Activated CD8-positive, alpha-beta memory T cell treated with anti-CD3 and anti-CD28 coated beads, Interleukin-2, amount 50 U/mL, for 1 hour (primary cell): ENCODE measurements around the gene SLC30A7.
"Not testable (repeated sequence)": the region's sequence is repeated elsewhere in the genome, so short reads cannot be mapped to it uniquely, and the experiment has no call there.

ENCODE experiments used
- DNase-seq: peaks from one replicate; pipeline ENCODE4 v3.0.0-alpha.2; 2020; ENCODE audit errors: extremely low read depth

Gene SLC30A7

DNA sequence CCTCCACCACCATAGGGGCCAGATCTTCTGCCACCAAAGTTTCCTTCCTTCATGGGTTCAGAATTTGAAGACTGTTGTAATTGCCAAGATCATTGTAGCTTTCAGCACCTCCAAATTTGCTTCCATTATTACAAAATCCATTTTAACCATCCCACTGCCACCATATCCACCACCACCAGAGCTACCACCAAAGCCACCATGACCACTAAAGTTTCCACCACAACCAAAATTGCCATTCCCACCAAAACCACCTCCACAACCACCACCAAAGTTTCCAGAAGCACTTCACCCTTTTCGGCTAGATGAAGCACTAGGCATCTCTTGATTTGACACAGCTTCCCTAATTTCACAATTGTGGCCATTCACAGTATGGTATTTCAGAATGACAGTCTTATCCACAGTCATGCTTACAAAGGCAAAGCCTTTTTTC, 45.2 kb downstream of the SLC30A7 start:
- no peak for DNase-seq

DNA sequence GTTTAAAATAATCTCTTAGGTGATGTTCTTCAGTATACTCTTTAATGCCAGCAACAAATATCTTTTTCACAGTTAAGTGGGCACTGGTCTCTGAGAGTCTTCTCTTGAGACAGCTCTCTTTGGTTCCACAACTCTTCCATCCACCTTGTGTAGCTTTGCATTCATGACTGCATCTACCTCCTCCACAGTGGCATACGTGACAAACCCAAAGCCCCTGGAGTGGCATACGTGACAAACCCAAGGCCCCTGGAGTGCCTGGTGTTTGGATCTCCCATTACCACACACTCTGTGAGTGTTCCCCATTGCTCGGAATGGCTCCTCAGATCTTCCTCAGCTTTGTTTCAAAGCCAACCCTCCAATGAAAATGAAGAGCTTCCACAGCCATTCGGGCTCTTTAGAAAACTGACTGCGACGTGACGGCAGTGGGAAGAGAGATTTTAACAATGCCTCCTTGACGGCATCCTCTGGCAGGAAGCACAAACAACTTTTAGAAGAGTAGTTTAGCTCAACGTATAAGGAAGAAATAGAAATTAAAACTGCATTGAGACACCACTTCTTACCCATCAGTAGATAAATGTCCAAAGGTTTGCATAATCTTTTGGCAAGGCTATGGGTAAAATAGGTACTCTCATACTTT, 45.8 kb downstream of the SLC30A7 start:
- DNase-seq, result no peak

GRCh38 chr1:100942304-100943046, 46.6 kb downstream of the SLC30A7 start:
- no peak for DNase-seq

- DNase-seq, result no peak
Measured at GRCh38 chr1:100943533-100943932, 47.6 kb downstream of the SLC30A7 start.

DNA sequence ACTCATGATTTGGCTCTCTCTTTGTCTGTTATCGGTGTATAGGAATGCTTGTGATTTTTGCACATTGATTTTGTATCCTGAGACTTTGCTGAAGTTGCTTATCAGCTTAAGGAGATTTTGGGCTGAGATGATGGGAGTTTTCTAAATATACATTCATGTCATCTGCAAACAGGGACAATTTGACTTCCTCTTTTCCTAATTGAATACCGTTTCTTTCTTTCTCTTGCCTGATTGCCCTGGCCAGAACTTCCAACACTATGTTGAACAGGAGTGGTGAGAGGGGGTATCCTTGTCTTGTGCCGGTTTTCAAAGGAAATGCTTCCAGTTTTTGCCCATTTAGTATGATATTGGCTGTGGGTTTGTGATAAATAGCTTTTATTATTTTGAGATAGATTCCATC, 50.2 kb downstream of the SLC30A7 start:
- DNase-seq, result not testable (repeated sequence)

GRCh38 chr1:100947816-100948215, 51.9 kb downstream of the SLC30A7 start:
- DNase-seq, result not testable (repeated sequence)

DNA sequence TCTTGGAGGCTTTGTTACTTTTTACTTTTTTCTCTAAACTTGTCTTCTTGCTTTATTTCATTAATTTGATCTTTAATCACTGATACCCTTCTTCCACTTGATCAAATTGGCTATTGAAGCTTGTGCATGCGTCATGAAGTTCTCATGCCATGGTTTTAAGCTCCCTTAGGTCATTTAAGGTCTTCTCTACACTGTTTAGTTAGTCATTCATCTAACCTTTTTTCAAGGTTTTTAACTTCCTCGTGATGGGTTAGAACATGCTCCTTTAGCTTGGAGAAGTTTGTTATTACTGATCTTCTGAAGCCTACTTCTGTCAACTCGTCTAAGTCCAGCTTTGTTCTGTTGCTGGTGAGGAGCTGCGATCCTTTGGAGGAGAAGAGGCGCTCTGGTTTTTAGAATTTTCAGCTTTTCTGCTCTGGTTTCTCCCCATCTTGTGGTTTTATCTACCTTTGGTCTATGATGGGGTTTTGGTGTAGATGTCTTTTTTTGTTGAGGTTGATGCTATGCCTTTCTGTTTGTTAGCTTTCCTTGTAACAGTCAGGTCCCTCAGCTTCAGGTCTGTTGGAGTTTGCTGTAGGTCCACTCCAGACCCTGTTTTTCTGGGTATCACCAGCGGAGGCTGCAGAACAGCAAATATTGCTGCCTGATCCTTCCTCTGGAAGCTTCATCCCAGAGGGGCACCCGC, 53.0 kb downstream of the SLC30A7 start:
- not testable (repeated sequence) for DNase-seq

DNA sequence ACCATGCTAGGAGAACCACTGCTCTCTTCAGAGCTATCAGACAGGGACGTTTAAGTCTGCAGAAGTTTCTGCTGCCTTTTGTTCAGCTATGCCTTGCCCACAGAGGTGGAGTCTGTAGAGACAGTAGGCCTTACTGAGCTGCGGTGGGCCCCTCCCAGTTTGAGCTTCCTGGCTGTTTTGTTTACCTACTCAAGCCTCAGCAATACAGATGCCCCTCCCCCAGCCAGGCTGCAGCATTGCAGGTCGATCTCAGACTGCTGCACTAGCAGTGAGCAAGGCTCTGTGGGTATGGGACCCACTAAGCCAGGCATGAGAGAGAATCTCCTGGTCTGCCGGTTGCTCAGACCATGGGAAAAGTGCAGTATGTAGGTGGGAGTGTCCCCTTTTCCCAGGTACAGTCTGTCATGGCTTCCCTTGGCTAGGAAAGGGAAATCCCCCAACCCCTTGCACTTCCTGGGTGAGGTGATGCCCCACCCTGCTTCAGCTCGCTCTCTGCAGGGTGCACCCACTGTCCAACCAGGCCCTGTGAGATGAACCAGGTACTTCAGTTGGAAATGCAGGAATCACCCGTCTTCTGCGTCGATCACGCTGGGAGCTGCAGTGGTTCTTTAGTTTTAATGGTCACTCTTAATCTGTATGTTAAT, 53.7 kb downstream of the SLC30A7 start:
- DNase-seq, result peak; percentile 34

DNA sequence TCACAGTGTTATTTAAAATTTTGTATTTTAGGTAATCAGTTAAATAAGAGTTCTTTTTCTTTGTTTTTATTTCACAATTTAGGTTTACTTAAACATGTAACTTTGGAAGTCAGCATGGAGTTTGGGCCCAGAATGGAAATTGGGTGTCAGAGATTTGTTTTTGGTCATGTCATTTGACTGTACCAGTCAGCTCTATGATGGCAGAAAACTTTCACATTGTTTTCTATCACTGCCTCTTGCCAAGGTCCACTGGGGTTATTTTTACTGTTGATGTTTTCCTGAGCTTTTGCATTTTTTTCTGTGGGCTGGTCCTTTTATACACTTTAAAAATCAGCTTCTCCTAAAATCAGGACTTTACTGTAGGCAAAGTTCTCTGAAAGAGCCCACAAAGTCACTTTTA, 54.4 kb downstream of the SLC30A7 start:
- no peak for DNase-seq

DNA sequence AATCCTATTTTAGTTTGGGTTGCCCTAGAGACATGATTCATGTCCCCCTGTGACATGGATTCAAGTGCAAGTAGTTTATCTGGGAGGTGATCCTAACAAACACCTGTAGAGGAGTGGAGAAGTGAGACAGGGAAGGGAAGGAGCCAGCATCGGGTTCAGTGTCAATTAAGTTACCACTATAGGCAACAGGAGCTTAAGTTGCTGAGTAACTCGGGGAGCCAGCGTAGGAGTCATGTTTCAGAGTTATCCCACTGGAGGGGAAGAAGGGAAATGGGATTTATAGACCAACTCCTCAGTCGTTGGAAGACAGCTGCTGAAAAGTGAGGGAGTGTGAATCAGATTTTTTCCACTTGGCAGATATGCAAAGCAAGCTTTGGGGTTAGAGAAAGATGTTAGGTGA, 54.9 kb downstream of the SLC30A7 start:
- no peak for DNase-seq

- DNase-seq, result no peak
Measured at GRCh38 chr1:100952104-100952745, 56.3 kb downstream of the SLC30A7 start.

DNA sequence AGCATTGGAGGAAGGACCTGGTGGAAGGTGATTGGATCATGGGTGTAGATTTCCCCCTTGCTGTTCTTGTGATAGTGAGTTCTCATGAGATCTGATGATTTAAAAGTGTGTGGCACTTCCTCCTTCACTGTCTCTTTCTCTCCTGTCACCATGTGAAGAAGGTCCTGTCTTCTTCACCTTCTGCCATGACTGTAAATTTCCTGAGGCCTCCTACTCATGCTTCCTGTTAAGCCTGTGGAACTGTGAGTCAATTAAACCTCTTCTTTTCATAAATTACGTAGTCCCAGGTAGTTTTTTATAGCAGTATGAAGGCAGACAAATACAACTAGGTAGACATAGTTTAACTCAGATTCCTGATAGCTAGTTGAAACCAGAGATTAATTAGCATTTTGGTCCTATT, 57.1 kb downstream of the SLC30A7 start:
- not testable (repeated sequence) for DNase-seq

DNA sequence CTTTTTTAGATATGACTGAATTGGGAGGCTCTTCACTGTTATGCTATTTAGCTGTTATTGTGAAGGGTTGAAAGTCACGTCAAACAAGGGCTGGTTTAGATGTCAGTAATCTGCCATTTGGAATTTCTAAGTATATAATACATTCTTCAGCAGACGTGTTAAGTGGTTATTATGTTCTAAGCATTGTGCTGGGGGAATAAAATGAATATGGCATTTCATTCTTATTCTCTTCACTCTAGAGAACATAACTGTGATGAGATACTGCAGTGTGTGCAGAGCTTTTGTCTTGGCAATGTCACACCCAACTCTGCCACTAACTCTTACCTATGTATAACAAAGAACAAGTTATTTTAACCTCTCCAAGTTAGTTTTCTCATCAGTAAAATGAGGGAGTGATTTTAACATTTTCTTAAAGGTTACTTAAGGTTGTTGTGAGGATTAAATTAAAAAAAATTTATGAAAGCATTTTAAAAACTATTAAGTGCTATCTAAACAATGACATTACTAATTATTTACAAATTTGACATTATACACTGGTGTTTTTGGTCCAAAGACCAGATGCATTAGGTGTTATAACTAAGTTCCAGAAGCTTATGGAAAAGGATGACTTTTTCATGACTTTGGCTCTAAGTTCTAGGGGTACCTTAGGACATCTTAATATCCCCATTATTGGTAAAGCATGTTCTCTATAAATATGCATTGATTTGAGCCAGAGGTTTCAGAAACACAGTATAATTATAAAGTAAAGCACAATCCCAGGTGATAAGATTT, 58.3 kb downstream of the SLC30A7 start:
- no peak for DNase-seq

- DNase-seq, result no peak
Measured at GRCh38 chr1:100955322-100955721, 59.4 kb downstream of the SLC30A7 start.

DNA sequence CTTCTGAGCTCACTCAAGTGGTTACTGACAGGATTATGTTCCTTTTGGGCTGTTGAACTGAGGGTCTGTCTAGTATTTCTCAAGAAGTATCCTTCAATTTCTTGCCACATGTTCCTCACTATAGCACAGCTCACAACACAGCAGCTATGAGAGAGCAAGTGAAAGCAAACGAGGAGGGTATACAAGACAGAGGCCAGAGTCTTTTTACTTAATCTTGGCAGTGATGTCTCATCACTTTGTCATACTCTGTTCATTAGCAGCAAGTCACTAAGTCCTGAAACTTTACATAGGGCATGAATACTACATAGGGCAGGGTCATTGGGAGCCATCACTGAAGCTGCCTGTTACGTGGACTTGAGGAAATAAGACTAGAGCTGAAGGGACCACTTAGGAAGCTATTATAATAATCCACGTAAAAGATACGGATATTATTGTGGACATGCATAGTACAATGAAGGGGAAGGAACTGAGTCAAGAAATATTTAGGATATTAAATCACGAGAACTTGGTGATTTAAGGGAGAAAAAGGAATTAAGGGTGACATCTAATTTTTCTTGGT, 63.7 kb downstream of the SLC30A7 start:
- no peak for DNase-seq

- DNase-seq, result no peak
Measured at GRCh38 chr1:100960098-100960497, 64.2 kb downstream of the SLC30A7 start.

- DNase-seq, result no peak
Measured at GRCh38 chr1:100968621-100969020, 72.7 kb downstream of the SLC30A7 start.

GRCh38 chr1:100969327-100969726, 73.4 kb downstream of the SLC30A7 start:
- no peak for DNase-seq

- DNase-seq, result no peak
Measured at GRCh38 chr1:100971021-100971420, 75.1 kb downstream of the SLC30A7 start.

- no peak for DNase-seq
Measured at GRCh38 chr1:100972185-100972584, 76.3 kb downstream of the SLC30A7 start.

- no peak for DNase-seq
Measured at GRCh38 chr1:100976936-100977335, 81.0 kb downstream of the SLC30A7 start.
